ENCODE data around the gene SLC22A4. TPM values are rescaled to one million over a fixed set of nuclear protein-coding genes. Genes with fewer than 3 reads are reported as not detected.

The SLC22A4 gene
- total and polyA plus RNA-seq, 4 donors, result 0.25 to 42.2 (median 0.47) TPM

GRCh38 chr5:132377738-132378137 lies 83.5 kb downstream of the SLC22A4 start:
- WGBS, result 76% methylated on average over 7 of the region's 7 CpGs
- Histone ChIP-seq H3K4me1 (ENCODE audit: control insufficient read depth in 4 of 4, insufficient read depth in 4 of 4, low read length in 3 of 4) (peaks cover 0 to 13% (median 3%) of the 10 kb centered on the region in 4 donors), H3K4me3 (ENCODE audit: low read depth in 1 of 3, low read length in 3 of 3) (no peak overlapping the region), H3K27me3 (ENCODE audit: control insufficient read depth in 4 of 4, insufficient read depth in 4 of 4, low read length in 3 of 4) (no peaks in the 10 kb centered on the region), H3K9me3 (ENCODE audit: control insufficient read depth in 4 of 4, low read length in 3 of 4) (no peaks in the 10 kb centered on the region), H3K27ac (ENCODE audit: low read depth in 1 of 2, low read length in 2 of 2) (no peak overlapping the region), H3K36me3 (ENCODE audit: control insufficient read depth in 4 of 4, insufficient read depth in 3 of 4, low read depth in 1 of 4, low read length in 3 of 4) (peaks cover 0 to 4% (median 0%) of the 10 kb centered on the region in 4 donors), H3K9ac (ENCODE audit: low read depth in 1 of 2, low read length in 2 of 2) (no peak overlapping the region)
- DNase-seq (ENCODE audit: low spot score), result no peak
- TF ChIP-seq FOXA2 (IDR thresholded peaks at IDR 0.05) (no peak), HNF4A (conservative IDR thresholded peaks at IDR 0.05) (no peak), FOXA1 (IDR thresholded peaks at IDR 0.05) (no peak), SP1 (IDR thresholded peaks at IDR 0.05) (no peak), RXRA (IDR thresholded peaks at IDR 0.05) (no peak), EGR1 (IDR thresholded peaks at IDR 0.05; ENCODE audit: low read depth in 2 of 2) (no peak), TAF1 (conservative IDR thresholded peaks at IDR 0.05) (no peak), NR2F2 (IDR thresholded peaks at IDR 0.05) (no peak), ZBTB33 (IDR thresholded peaks at IDR 0.05) (no peak), MAX (IDR thresholded peaks at IDR 0.05) (no peak), HNF4G (IDR thresholded peaks at IDR 0.05) (no peak)

- Histone ChIP-seq H3K9ac (ENCODE audit: low read depth in 1 of 2, low read length in 2 of 2) (no peak overlapping the region), H3K4me3 (ENCODE audit: low read depth in 1 of 3, low read length in 3 of 3) (no peak overlapping the region), H3K27ac (ENCODE audit: low read depth in 1 of 2, low read length in 2 of 2) (no peak overlapping the region), H3K4me1 (ENCODE audit: control insufficient read depth in 4 of 4, insufficient read depth in 4 of 4, low read length in 3 of 4) (peaks cover 0 to 11% (median 2%) of the 10 kb centered on the region in 4 donors), H3K36me3 (ENCODE audit: control insufficient read depth in 4 of 4, insufficient read depth in 3 of 4, low read depth in 1 of 4, low read length in 3 of 4) (peaks cover 0 to 4% (median 0%) of the 10 kb centered on the region in 4 donors), H3K27me3 (ENCODE audit: control insufficient read depth in 4 of 4, insufficient read depth in 4 of 4, low read length in 3 of 4) (no peaks in the 10 kb centered on the region), H3K9me3 (ENCODE audit: control insufficient read depth in 4 of 4, low read length in 3 of 4) (no peaks in the 10 kb centered on the region)
- no peak for DNase-seq (ENCODE audit: low spot score)
- TF ChIP-seq FOXA2 (IDR thresholded peaks at IDR 0.05), result no peak
- no peak for TF ChIP-seq ATF3 (IDR thresholded peaks at IDR 0.05)
- no peak for TF ChIP-seq RAD21 (IDR thresholded peaks at IDR 0.05)
- TF ChIP-seq MAX (IDR thresholded peaks at IDR 0.05), result no peak
- no peak for TF ChIP-seq HNF4G (IDR thresholded peaks at IDR 0.05)
- TF ChIP-seq SP1 (IDR thresholded peaks at IDR 0.05), result no peak
- no peak for TF ChIP-seq CTCF (IDR thresholded peaks at IDR 0.05; ENCODE audit: low read depth, low read length, missing input control)
- TF ChIP-seq ZBTB33 (IDR thresholded peaks at IDR 0.05), result no peak
- no peak for TF ChIP-seq NR2F2 (IDR thresholded peaks at IDR 0.05)
- no peak for TF ChIP-seq GABPA (IDR thresholded peaks at IDR 0.05 in 1 of 2, conservative IDR thresholded peaks at IDR 0.05 in 1 of 2)
- TF ChIP-seq HNF4A (conservative IDR thresholded peaks at IDR 0.05), result no peak
- TF ChIP-seq REST (IDR thresholded peaks at IDR 0.05), result no peak
- TF ChIP-seq YY1 (IDR thresholded peaks at IDR 0.05), result no peak
- TF ChIP-seq RXRA (IDR thresholded peaks at IDR 0.05), result no peak
- TF ChIP-seq EGR1 (IDR thresholded peaks at IDR 0.05; ENCODE audit: low read depth in 2 of 2), result no peak
- no peak for TF ChIP-seq TAF1 (conservative IDR thresholded peaks at IDR 0.05)
- no peak for TF ChIP-seq JUND (IDR thresholded peaks at IDR 0.05)
- TF ChIP-seq FOXA1 (IDR thresholded peaks at IDR 0.05), result no peak
- 92% methylated on average over 3 of the region's 3 CpGs for WGBS
Observed at GRCh38 chr5:132378580-132378979, 84.4 kb downstream of the SLC22A4 start.
